GM21576 (cell line): ENCODE data around the gene FZD2.

Source experiments
- ATAC-seq: cut with Tn5 transposase; IDR thresholded peaks from one replicate; pipeline ENCODE4 v1.9.1; 2021; ENCODE audit warnings: mild to moderate bottlenecking, moderate library complexity; ENCODE audit not compliant: unreplicated experiment

FZD2 gene

DNA sequence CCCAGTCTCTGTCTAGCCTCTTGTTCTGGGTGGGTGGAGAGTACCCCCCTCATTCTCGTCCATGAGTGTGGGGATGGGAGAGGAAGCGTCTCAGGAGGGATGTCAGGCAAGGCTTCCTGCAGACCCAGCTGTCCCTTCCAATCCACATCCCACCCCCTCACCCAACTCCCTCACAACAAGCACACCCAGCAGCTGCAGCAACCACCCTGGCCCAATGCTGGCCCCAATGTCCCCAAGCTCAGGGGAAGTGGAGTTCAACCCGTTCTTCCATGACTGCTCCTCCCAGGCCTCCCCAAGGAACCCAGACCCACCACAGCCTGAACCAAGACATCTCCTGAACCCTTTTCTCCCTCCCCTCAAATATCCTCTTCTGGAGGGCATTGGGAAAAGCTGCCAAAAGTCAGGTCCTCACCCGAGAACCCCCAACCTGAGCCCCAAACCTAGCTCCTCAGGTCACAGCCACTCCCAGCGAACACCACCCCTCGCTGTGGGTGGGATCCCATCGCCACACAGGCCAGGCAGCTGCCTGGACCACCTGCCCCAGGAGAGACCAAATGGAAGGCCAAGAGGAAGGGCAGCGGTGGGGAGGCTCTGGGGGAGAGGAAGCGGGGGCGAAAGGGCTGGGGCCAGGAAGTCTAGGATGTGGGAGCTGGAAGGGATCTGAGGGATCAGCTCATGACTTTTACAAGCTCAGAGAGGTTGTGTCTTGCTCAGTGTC lies 47.6 kb downstream of the FZD2 start:
- no peak for ATAC-seq

- no peak for ATAC-seq
Observed at GRCh38 chr17:44606658-44607057, 49.4 kb downstream of the FZD2 start.

GRCh38 chr17:44607836-44608690 lies 50.8 kb downstream of the FZD2 start:
- ATAC-seq: no peak

GRCh38 chr17:44608727-44609435 lies 51.6 kb downstream of the FZD2 start:
- ATAC-seq: no peak

GRCh38 chr17:44610331-44610730 lies 53.0 kb downstream of the FZD2 start:
- ATAC-seq: no peak
